Liver (tissue), 3 donors: Measurements from ENCODE around the gene TCF12.

Source experiments
- ATF3 ChIP-seq: IDR thresholded peaks from 2 replicates; pipeline ENCODE4 v1.6.1; 2016; ENCODE audit warnings: antibody characterized with exemption
- CTCF ChIP-seq: fragments of 150-350 bp; IDR thresholded peaks from 2 replicates; pipeline ENCODE4 v1.5.1; 2017; ENCODE audit warnings: improper control_type of control experiment, low read depth, low read length; ENCODE audit not compliant: missing input control
- GABPA ChIP-seq, 2 donors: IDR thresholded peaks in 1 of 2; conservative IDR thresholded peaks in 1 of 2; 2 replicates each; pipeline ENCODE4 v1.6.1; 2016; ENCODE audit warnings: antibody characterized with exemption in 2 of 2, mild to moderate bottlenecking in 1 of 2, moderate library complexity in 1 of 2
- HNF4G ChIP-seq: IDR thresholded peaks from 2 replicates; pipeline ENCODE4 v1.6.1; 2016; ENCODE audit warnings: antibody characterized with exemption
- JUND ChIP-seq, 2 donors: IDR thresholded peaks; 2 replicates each; pipeline ENCODE4 v1.6.1; 2016; ENCODE audit warnings: antibody characterized with exemption in 2 of 2
- MAX ChIP-seq: IDR thresholded peaks from 2 replicates; pipeline ENCODE4 v1.6.1; 2016; ENCODE audit warnings: antibody characterized with exemption
- NR2F2 ChIP-seq: IDR thresholded peaks from 2 replicates; pipeline ENCODE4 v1.6.1; 2016; ENCODE audit warnings: antibody characterized with exemption
- RAD21 ChIP-seq, 2 donors: IDR thresholded peaks; 2 replicates each; pipeline ENCODE4 v1.6.1; 2016; ENCODE audit warnings: antibody characterized with exemption in 2 of 2, mild to moderate bottlenecking in 2 of 2
- REST ChIP-seq: IDR thresholded peaks from 2 replicates; pipeline ENCODE4 v1.6.1; 2016; ENCODE audit warnings: antibody characterized with exemption, mild to moderate bottlenecking
- RXRA ChIP-seq, 2 donors: IDR thresholded peaks; 2 replicates each; pipeline ENCODE4 v1.6.1; 2017 to 2018; ENCODE audit warnings: antibody characterized with exemption in 2 of 2, mild to moderate bottlenecking in 1 of 2
- SP1 ChIP-seq: IDR thresholded peaks from 2 replicates; pipeline ENCODE4 v1.6.1; 2018; ENCODE audit warnings: antibody characterized with exemption, mild to moderate bottlenecking
- TAF1 ChIP-seq: conservative IDR thresholded peaks from 2 replicates; pipeline ENCODE4 v1.6.1; 2016; ENCODE audit warnings: antibody characterized with exemption, mild to moderate bottlenecking
- YY1 ChIP-seq: IDR thresholded peaks from 2 replicates; pipeline ENCODE4 v1.6.1; 2016; ENCODE audit warnings: antibody characterized with exemption, mild to moderate bottlenecking
- ZBTB33 ChIP-seq: IDR thresholded peaks from 2 replicates; pipeline ENCODE4 v1.6.1; 2016; ENCODE audit warnings: antibody characterized with exemption
- donor health status: healthy.
- donor health status: healthy.

DNA sequence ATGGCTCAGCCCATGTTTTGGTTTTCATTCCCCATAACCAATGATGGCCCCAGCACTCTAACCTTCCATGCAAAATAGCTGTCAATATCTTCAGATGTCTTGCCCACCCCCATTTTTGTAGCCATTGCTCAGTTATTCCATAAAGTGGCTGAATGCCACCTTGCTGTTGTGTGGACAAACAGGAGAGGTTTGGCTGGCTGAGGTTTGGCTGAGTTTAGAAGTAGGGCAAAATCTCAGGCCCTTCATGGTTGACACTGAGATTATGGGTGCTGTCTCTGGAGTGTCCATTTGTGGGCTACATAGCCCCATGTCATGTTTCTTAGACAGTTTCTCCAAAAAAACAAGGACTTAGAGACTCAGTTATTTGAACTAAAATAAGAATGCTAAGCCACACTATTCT is 96.9 kb downstream of the TCF12 start:
- TF ChIP-seq CTCF (no peak), ATF3 (no peak), SP1 (no peak), MAX (no peak), ZBTB33 (no peak), YY1 (no peak), RAD21 (IDR thresholded peaks at IDR 0.05) (no peak), NR2F2 (no peak), REST (no peak), TAF1 (no peak), HNF4G (no peak), GABPA (IDR thresholded peaks at IDR 0.05 in 1 of 2, conservative IDR thresholded peaks at IDR 0.05 in 1 of 2) (no peak), RXRA (IDR thresholded peaks at IDR 0.05) (no peak), JUND (IDR thresholded peaks at IDR 0.05) (no peak)
